ENCODE measurements around the gene GRK5.

GRK5 gene

GRCh38 chr10:119199231-119199992 is 8.0 kb upstream of the GRK5 start:
- peak; percentile 53 for DNase-seq

GRCh38 chr10:119201233-119201632 is 6.1 kb upstream of the GRK5 start:
- no peak for DNase-seq

DNA sequence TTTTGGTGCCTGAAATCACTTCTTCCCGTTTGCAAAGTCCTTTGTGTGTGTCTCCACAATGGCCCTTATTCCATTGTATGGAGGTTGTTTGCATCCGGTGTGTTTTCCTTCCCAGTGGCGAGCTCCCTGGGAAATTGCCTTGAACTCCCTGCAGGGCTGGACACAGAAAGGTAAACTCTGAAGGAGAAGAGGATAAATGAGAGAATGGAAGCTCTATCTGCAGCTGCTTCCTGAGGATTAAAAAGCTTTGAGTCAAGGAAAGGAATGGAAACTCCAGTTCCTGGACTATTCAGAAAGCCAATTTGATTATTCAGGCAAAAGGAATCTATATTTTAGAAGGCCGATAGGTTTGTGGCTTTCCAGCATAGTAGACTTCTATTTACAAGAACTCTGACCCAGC is 4.4 kb upstream of the GRK5 start:
- no peak for DNase-seq

GRCh38 chr10:119205894-119206602 is 1.3 kb upstream of the GRK5 start:
- DNase-seq = peak; percentile 67

GRCh38 chr10:119206603-119207365 is 587 bp upstream of the GRK5 start:
- peak; percentile 77 for DNase-seq

DNA sequence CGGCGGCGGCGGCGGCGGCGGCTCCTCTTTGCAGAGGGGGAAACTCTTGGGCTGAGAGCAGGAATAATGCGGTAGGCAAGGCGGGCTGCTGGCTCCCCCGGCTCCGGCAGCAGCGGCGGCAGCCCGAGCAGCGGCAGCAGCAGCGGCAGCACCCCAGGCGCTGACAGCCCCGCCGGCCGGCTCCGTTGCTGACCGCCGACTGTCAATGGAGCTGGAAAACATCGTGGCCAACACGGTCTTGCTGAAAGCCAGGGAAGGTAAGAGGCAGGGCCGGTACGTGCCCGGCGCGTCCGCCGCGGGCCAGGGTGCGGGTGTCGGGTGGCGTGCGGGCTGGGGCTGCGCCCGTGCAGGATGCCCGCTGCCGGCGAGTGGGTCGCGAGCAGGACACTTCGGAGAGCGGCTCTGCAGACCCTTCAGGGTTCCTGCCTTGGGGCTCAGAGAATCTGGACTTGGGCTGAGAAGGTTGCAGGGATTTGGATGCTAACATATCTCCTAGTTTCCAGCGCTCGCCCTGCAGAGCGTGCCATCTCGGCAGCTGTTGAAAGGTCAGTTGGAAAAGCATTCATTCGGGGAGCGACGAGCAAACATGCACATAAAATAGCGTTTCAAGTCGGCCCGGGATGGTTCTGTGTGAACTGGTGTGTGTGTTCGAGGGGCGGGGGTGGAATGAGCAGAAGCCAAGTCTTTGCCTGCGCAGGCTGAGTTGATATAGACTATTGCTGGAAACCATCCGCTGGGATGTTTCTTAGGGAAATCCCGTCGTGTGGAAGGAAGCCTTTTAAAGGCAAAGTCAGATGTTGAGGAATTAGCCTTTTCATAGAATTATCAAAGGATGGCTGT is 562 bp downstream of the GRK5 start:
- DNase-seq = peak; percentile 57

- DNase-seq = no peak
Measured at GRCh38 chr10:119208553-119208940, 1.2 kb downstream of the GRK5 start.

DNA sequence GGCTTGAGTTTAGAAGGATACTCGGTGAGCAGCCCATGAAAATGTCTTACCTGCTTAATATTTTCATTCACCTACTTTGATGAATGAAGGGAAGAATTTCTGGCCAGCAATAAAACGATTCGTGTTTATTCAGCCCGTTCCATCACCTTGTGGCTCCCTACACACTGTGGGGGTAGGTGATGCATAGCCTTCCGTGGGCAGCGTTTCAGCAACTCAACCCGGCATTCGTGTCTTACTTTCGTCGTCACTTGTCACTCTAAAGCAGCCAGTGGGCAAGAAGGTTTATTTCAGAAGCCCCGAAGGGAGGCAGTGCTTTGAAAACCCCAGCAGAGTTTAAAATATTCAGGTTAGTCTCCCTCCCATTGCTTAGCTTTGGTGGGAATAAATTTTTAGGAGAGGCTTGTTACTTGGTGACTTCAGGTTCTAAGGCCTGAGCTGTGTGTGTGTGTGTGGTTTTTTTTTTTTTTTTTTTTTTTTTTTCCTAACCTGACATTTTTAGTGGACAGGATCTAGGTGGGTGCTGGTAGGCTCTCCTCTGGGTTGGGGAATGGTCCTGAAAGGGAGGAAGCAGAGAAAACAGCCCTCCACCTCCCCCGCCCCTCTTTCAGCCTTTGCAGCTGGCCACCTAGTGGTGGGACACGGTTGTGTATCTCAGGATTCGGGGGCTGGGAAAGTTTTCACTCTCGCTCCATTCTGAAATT is 1.8 kb downstream of the GRK5 start:
- DNase-seq = peak; percentile 78

- no peak for DNase-seq
Measured at GRCh38 chr10:119209736-119210355, 2.5 kb downstream of the GRK5 start.

- no peak for DNase-seq
Measured at GRCh38 chr10:119210633-119211032, 3.3 kb downstream of the GRK5 start.

DNA sequence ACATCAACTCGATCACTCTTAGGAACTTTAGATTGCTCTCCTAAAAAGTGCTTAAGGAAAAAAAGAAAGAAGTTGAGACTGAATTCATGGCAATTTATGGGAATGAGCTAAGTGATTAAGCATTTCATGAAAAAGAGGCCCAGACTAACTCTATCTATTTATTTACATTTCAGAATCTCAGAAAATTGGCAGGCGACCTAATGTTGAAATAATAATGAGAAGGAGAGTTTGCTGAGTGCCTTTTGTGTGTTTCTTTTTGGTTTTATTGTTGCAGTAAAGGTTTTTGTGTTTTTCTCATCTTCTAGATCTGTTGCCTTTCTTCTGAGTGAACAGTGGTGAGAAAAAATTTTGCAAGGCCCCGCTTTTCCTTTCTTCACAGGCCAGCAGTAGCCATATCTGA is 3.8 kb downstream of the GRK5 start:
- DNase-seq = no peak

GRCh38 chr10:119211625-119212441 is 4.5 kb downstream of the GRK5 start:
- DNase-seq = no peak

GRCh38 chr10:119215371-119215770 is 8.0 kb downstream of the GRK5 start:
- no peak for DNase-seq

GRCh38 chr10:119216127-119216526 is 8.8 kb downstream of the GRK5 start:
- DNase-seq = no peak

DNA sequence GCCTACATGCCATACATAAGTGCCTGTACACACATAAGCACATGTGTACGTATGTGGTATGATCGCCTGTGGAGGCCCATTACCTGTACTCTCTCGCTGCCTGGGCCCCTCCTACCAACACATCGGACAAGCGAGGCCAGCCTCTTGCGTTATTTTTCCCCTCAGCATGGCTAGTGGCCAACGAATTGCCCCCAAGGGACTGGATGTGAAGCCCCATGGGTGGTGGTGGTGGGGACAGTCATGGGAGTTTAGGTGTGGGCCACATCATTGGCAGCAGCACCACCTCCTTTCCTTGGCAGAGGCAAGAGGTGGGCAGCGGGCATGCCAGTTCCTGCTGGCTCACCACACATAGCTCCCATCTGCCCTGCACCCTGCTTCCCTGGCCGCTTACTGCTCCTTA is 10.0 kb downstream of the GRK5 start:
- DNase-seq = no peak

- DNase-seq = no peak
Measured at GRCh38 chr10:119217991-119218490, 10.7 kb downstream of the GRK5 start.

GRCh38 chr10:119219871-119220270 is 12.5 kb downstream of the GRK5 start:
- DNase-seq = no peak

DNA sequence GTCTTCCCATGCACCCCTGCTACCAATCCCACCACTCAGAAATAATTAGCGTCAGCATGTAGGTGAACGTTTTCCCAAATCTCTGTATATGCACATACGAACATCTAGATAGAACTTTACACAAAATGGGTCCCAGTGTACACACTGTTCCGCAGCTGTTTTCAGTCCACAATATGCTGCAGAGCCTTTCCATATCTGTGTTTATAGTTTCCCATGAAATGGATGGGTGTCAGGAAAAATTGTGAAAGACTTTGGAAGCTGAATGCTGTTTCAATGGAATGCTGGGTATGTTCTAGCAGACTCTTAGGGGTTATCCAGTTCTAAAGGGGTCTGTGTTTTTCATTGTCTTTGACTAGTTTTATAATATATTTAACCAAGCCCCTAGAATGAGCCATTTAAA is 13.8 kb downstream of the GRK5 start:
- no peak for DNase-seq

DNA sequence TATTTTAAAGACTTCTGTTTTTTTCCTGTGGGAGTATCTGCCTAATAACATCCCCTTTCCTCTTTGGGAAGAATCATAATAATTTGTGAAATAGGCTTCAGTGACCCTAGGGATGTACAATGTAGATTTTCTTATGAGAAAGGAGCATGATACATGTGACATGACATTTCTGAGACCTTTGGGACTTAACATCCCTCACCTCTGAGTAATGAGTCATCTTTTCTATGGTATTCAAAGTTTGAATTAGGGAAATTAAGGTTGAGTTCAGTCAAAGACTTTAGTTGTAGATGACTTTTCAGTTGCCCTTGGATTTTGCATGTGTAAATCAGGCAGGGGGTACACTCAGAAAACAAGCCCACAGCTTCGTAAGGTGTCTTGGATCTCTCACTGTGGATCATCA is 14.3 kb downstream of the GRK5 start:
- DNase-seq = no peak

DNA sequence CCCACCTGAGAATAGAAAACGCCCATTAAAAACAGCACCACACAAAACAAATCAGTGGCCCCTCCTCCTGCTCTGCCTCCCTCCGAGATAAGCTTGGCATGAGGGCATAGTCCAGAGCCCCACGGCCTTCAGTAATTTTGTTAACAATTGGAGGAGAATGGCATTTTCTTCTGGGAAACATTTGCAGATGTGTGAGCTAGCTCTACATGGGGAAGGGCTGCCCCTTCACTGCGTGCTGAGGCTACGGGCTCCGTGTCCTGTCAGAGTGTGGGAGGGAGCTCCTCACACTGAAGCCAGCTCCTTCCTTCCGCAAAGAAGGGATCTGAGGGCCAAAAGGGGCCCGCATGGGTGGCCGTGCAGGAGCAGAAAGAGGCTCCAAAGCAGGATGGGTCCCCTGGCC is 15.2 kb downstream of the GRK5 start:
- no peak for DNase-seq

- DNase-seq = no peak
Measured at GRCh38 chr10:119222966-119223386, 15.6 kb downstream of the GRK5 start.
